ENCODE data around the gene AFAP1. TPM values are rescaled to one million over a fixed set of nuclear protein-coding genes. Genes with fewer than 3 reads are reported as not detected.

The AFAP1 gene
- total RNA-seq, 1 donor from 2014 or later, result 27.8 TPM

DNA sequence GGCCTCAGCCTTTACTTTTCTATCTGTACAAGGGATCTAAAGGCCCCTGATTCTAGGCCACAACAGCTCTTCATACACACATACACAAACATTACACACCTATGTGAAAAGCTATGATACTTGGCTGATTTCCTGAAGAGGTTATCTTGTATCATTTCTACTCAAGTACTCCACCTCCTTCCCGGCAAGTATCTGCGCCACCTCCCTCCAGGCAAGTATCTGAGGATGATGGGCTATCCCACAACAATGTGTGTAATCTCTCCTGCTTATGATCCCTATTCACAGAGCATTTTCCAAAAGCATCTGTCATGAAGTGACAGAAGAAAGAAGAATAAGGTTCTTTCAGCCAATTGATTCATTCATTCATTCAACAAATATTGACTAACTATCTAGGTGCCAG is 36.8 kb downstream of the AFAP1 start:
- Mint-ChIP-seq H3K4me3 (ENCODE audit: unreplicated experiment) (no peak overlapping the region), H3K4me1 (ENCODE audit: unreplicated experiment) (peaks cover 10% of the 10 kb centered on the region), H3K27me3 (ENCODE audit: unreplicated experiment) (peaks cover 6% of the 10 kb centered on the region), H3K27ac (ENCODE audit: unreplicated experiment) (no peak overlapping the region), H3K9me3 (ENCODE audit: unreplicated experiment) (no peaks in the 10 kb centered on the region), H3K36me3 (ENCODE audit: low read depth, unreplicated experiment) (peaks cover 2% of the 10 kb centered on the region)
- TF ChIP-seq, protein P1, sequence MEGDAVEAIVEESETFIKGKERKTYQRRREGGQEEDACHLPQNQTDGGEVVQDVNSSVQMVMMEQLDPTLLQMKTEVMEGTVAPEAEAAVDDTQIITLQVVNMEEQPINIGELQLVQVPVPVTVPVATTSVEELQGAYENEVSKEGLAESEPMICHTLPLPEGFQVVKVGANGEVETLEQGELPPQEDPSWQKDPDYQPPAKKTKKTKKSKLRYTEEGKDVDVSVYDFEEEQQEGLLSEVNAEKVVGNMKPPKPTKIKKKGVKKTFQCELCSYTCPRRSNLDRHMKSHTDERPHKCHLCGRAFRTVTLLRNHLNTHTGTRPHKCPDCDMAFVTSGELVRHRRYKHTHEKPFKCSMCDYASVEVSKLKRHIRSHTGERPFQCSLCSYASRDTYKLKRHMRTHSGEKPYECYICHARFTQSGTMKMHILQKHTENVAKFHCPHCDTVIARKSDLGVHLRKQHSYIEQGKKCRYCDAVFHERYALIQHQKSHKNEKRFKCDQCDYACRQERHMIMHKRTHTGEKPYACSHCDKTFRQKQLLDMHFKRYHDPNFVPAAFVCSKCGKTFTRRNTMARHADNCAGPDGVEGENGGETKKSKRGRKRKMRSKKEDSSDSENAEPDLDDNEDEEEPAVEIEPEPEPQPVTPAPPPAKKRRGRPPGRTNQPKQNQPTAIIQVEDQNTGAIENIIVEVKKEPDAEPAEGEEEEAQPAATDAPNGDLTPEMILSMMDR (IDR thresholded peaks at IDR 0.05; ENCODE audit: unreplicated experiment), result no peak
- no peak for DNase-seq (ENCODE audit: low spot score)

DNA sequence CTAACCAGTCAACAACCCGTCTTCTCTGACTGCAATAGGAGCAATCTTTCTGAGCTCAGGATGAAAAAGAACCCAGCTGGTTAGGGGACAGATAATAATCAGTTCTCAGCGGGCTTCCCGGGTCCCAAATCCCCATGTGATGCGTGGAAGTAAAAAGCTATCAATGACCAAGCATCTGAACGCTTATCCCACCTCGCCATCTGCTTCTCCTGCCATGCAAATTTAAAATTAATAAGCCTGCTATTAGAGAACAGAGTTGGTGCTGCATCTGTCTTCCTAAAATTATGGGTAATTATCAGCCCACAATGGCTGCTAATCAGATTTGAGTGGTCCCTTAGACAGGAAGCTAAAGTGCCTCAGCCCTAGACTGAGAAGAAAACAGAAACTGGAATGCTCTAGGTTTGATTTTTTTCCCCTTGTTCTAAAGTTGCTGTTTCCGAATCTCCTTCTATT is 37.5 kb downstream of the AFAP1 start:
- Mint-ChIP-seq H3K9me3 (ENCODE audit: unreplicated experiment) (no peaks in the 10 kb centered on the region), H3K27me3 (ENCODE audit: unreplicated experiment) (peaks cover 6% of the 10 kb centered on the region), H3K4me1 (ENCODE audit: unreplicated experiment) (peaks cover 10% of the 10 kb centered on the region), H3K27ac (ENCODE audit: unreplicated experiment) (no peak overlapping the region), H3K4me3 (ENCODE audit: unreplicated experiment) (no peak overlapping the region), H3K36me3 (ENCODE audit: low read depth, unreplicated experiment) (peaks cover 4% of the 10 kb centered on the region)
- no peak for DNase-seq (ENCODE audit: low spot score)
- TF ChIP-seq, protein P1 (IDR thresholded peaks at IDR 0.05; ENCODE audit: unreplicated experiment), result no peak

DNA sequence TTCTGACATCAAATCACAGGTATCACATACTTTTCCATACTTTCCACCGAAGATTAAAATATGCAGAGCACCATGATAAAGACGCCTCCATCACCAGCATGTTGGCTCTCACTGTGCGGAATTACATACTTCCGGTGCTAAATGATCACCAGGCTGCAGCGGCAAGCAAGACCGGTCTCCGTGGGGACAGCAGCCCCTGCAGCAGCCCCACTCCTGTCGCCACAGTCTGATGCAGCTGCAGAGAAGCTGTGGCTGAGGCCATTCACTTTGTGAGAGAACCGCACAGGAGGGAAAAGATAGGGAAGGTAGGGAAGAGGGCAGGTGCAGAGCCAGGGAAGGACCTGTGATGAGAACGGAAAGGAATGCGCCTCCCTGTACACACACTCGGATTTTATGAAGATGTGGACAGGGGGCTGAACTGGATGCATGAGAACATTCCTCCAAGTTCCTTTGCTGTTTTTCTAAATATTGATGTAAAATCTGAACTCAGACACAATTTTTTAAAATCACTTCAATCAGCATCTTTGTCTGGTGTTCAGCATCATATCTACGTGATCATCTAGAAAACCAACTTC is 38.3 kb downstream of the AFAP1 start:
- peaks cover 10% of the 10 kb centered on the region for H3K4me1 Mint-ChIP-seq (ENCODE audit: unreplicated experiment)

DNA sequence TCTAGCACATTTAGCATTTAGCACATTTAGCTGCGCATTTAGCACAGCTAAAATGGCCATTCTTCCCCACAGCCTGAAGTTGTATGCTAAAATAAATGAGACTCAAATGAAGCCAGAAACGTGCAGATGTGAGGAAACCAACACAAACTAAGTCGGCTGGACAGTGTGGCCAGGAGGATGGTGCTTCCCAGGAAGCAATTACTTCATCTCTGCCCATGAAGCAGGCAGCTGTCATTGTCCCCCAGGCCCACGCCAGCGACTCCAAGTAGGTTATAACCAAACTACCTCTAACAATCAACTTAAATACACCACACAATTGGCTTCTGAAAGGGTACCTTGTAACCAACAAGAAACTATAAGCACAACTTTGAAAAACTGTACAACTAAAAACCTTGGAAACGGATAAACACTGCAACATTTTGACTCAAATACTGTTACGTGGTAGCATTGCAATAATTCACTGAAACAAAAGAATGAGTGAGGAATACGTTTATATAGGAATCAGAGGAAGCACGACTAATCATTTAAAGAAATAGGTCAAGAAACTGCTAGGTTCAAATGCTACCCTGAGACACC is 39.2 kb downstream of the AFAP1 start:
- Mint-ChIP-seq H3K4me3 (ENCODE audit: unreplicated experiment) (no peak overlapping the region), H3K36me3 (ENCODE audit: low read depth, unreplicated experiment) (peaks cover 4% of the 10 kb centered on the region), H3K27me3 (ENCODE audit: unreplicated experiment) (peaks cover 4% of the 10 kb centered on the region), H3K4me1 (ENCODE audit: unreplicated experiment) (peaks cover 10% of the 10 kb centered on the region), H3K9me3 (ENCODE audit: unreplicated experiment) (no peaks in the 10 kb centered on the region), H3K27ac (ENCODE audit: unreplicated experiment) (no peak overlapping the region)
- TF ChIP-seq, protein P1 (IDR thresholded peaks at IDR 0.05; ENCODE audit: unreplicated experiment), result no peak
- no peak for DNase-seq (ENCODE audit: low spot score)

More for the DNA sequence above, 38.3 kb downstream of the AFAP1 start:
- DNase-seq (ENCODE audit: low spot score), result no peak
- TF ChIP-seq, protein P1 (IDR thresholded peaks at IDR 0.05; ENCODE audit: unreplicated experiment), result no peak
- Mint-ChIP-seq H3K9me3 (ENCODE audit: unreplicated experiment) (no peaks in the 10 kb centered on the region), H3K27ac (ENCODE audit: unreplicated experiment) (no peak overlapping the region), H3K4me3 (ENCODE audit: unreplicated experiment) (no peak overlapping the region), H3K36me3 (ENCODE audit: low read depth, unreplicated experiment) (peaks cover 4% of the 10 kb centered on the region), H3K27me3 (ENCODE audit: unreplicated experiment) (peaks cover 6% of the 10 kb centered on the region)

DNA sequence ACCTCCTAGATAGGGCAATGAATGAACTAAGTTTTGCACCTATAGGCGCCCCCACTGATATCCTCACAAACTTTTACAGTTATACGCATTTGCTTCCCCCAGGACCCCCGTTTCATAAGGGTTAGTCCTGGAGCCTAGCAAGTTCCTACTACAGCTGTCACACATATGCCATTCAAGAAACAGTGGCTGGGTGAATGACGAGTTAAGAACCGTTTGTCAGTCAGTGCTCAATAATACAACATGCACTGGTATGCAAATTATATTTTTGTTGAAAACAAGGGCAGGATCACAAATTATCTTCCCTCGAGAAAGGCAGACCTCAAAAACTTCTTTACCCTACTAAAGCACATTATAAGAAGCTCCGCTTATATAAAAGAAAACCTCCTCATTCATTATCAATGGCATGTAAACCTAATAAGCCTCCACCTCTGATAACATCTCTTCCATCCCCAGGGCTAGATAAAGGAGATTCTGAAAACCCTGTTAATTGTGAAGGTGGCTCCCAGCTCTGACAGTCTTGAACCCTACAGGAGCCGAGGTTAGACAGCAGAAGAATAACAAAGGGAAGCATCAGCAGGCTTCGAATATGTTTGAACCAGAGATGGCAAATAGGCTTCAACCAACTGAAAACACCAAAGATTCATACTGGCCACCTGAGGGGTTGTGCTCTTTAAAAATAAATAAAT is 40.3 kb downstream of the AFAP1 start:
- H3K27ac Mint-ChIP-seq (ENCODE audit: unreplicated experiment), result no peak overlapping the region
- H3K9me3 Mint-ChIP-seq (ENCODE audit: unreplicated experiment), result no peaks in the 10 kb centered on the region
- TF ChIP-seq, protein P1 (IDR thresholded peaks at IDR 0.05; ENCODE audit: unreplicated experiment), result no peak
- H3K27me3 Mint-ChIP-seq (ENCODE audit: unreplicated experiment), result peaks cover 4% of the 10 kb centered on the region
- DNase-seq (ENCODE audit: low spot score), result no peak
- no peak overlapping the region for H3K4me3 Mint-ChIP-seq (ENCODE audit: unreplicated experiment)
- peaks cover 10% of the 10 kb centered on the region for H3K4me1 Mint-ChIP-seq (ENCODE audit: unreplicated experiment)
- H3K36me3 Mint-ChIP-seq (ENCODE audit: low read depth, unreplicated experiment), result peaks cover 4% of the 10 kb centered on the region

Measured in endothelial cell (in vitro differentiated cells).